Muscle of arm (tissue), 12 donors: ENCODE data around the gene STARD13. TPM values are rescaled to one million over a fixed set of nuclear protein-coding genes. Genes with fewer than 3 reads are reported as not detected.

ENCODE experiments used
- DNase-seq: peaks from one replicate; pipeline ENCODE4 v3.0.0-alpha.2; 2013
- polyA plus RNA-seq, 12 donors: library from polyadenylated mRNA; unstranded; fragments of 120-200 nt; gene quantifications; one replicate each; pipeline ENCODE4 v1.2.1, GENCODE V29; 2013; ENCODE audit not compliant: insufficient read length in 12 of 12

STARD13 gene
- polyA plus RNA-seq, 12 donors: 16.8 to 72.0 (median 22.7) TPM

DNA sequence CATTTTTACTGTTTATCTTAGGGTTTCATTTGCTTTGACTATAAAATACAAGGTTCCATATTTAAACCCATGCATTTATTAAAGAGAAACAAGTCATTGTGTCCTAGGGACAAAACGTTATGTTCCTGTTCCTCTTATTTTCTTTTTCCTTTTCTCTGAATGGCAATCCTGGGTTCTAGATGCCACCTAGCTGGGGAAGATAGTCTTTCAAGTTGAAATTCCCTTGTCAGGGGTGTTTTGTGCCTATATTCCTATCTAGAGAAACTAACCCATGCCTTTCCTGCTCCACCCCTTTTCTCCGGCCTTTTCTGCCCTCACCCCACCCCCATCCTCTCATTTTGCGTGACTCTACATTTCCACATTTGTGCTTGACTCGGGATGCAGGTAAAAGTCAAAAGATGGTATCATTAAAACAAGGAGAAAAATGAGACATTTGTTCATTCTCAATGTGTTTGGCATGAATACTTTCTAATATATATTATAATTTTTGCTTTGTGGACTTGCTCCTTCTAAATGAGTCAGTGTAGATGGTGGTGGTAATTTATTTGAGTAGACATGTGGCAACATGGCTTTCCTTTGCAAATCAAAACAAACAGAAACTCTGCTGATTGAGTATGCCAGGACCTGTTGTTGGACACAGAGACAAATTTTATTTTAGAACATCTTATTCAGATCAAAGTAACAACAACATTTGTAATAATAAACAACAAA lies 26.8 kb upstream of the STARD13 start:
- no peak for DNase-seq

DNA sequence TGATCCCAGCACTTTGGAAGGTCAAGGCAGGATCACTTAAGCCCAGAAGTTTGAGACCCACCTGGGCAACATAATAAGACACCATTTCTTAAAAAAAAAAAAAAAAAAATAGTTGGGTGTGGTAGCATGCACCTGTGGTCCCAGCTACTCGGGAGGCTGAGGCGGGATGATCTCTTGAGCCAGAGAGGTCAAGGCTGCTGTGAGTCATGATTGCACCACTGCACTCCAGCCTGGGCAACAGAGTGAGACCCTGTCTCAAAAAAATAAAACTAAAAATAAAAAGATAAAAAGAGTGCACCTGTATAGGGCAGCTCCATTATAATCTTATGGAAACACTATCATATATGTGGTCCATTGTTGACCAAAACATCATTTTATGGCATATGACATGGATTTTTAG lies 25.5 kb upstream of the STARD13 start:
- no peak for DNase-seq

DNA sequence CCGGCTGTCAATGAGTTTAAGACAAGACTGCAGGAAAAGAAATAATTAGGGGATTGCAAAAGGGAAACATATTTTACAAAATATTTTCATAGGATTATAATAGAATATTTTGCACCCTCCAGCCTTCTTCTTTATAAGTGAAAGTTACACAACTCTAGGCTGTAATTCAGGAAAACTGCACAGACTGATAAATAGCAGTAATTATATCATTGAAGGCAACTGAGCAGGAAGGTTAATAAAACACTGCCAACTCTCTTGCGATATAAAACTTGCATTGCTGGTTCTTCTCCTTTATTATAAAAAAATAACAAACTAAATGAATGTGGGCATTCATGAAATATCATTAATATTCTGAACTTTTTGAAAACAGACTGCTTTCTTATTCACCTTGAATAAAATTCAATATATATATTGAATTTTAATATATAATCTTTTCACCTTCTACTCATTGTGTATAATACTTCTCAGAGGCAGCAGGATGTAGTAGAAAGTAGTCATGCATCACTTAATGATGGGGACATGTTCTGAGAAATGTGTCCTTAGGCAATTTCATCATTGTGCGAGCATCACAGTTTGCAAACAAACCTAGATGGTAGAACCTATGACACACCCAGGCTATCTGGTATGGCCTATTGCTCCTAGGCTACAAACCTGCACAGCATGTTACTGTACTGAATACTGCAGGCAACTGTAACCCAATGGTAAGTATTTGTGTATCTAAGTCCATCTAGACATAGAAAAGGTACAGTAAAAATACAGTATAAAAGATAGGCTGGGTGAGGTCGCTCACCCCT lies 24.9 kb upstream of the STARD13 start:
- DNase-seq: no peak

DNA sequence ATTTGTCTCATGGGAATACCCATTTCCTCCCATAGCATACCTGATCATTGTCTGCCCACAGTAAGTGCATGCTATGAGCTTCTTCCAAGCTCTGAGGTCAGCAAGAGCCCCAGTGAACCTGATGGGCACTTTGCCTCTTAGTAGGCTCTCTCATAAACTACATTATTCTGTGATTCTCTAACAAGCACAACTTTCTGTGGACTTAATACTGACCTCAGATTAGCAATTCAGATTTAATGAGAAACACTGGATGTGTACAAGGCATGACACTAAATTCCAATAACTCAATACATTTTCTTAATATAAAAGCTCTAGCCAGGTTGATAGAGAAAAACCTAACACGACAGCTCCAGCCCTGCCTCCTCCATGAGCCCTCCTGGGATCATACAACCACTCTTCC lies 23.3 kb upstream of the STARD13 start:
- no peak for DNase-seq

DNA sequence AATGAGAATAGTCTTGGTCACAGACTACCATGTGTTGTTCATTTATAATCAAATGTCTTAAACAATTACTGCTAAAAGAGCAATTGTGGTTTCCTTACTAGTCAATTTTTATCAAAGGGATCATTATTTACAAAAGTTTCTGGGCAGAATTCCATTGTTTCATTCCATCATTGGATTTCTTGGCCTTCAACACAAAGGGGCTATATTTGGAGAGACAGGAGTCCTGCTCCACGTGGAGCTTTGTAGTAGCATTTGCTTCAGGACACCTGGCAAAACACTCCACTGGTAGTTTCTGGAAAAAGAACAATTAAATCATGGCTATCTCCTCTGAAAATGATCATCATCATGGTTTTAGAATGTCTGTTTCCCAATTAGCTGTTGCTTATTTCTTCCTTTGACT lies 22.3 kb upstream of the STARD13 start:
- DNase-seq: no peak

DNA sequence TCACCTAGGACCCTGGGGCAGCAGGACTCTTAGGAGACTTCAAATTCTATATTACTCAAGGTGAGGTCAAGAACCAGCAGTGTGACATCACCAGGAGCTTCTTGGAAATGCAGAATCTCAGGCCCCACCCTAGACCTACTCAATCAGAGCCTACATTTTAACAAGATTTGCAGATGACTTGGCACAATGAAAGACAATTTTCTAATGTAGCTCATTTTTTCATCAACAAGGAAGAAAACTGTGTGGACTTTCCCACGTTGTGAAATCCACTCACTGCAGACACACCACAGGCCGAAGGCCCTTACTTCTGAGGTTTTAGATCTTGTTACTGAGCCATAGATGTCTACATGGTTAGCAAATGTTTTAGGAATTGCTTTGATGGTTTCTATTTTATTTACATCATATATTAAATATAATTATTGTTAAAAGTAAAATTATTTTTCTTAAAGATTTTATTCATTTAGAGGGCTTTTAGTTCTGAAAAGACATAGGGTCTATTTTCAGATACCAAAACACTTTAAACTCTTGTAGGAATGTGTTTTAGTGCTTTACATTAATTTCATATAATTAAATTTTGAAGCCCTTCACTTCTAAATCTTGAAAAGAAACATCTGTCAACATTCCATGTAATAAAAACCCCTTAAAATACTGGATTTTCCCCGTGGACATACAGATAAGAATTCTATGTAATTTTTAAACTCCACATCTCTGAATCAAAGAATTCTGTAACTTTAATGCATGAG lies 18.5 kb upstream of the STARD13 start:
- no peak for DNase-seq

DNA sequence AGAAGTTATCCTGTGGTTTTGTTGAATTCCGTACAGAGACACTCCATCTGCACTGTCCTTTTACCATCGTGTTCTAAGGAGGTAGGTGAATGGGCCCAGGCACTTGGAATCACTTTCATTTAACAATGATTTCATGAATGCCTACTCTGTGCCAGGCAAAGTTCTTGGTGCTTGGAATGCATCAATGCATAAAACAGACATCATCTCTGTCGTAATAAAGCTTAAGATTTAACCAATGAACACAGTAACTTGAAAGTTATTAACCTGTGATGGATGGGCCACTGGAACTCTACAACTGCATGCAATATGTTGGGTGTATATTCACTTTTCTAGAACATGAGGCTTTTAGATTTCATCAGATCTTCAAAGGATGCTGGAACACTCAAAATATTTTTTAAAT lies 14.1 kb upstream of the STARD13 start:
- no peak for DNase-seq

DNA sequence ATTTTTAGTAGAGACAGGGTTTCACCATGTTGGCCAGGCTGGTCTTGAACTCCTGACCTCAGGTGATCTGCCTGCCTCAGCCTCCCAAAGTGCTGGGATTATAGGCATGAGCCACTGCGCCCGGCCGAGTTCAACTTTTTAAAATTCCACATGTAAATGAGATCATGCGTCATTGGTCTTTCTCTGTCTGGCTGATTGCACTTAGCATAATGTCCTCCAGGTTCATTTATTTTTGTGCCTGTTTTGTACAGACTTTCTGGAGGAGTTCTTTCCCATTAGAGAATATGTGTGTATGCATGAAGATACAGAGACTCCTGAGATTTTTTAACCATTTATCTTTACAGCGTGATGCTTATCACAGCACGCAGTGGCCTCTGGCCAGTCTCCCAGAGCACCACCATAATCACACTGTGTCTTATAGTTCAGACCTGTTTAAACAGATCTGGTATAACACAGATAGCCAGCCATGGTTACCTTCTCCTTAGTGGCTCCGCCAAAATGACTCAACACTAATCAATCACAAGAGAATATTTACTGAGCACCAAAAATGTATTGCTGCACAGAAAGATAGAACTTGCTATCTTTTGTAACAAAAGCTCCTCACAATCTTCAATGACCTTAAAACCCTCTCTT lies 11.4 kb upstream of the STARD13 start:
- DNase-seq: no peak

DNA sequence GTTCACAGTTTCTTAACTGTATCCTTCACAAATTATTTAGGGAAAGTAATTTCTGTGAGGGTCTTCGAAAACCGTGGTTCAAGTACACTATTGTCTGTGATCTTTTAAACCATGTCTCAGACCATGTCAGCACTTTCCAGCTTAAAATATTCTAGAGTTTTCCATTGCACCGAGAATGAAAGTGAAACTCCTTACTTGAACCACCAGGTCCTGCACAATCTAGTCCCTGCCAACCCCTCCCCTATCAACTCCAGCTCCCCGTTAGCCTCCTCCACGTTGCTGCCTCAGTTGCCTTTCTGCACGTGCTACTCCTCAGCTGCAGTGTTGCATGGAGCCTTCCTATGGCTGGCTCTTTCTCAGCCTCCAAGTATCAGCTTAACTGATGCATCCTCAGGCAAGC lies 7.2 kb upstream of the STARD13 start:
- no peak for DNase-seq

DNA sequence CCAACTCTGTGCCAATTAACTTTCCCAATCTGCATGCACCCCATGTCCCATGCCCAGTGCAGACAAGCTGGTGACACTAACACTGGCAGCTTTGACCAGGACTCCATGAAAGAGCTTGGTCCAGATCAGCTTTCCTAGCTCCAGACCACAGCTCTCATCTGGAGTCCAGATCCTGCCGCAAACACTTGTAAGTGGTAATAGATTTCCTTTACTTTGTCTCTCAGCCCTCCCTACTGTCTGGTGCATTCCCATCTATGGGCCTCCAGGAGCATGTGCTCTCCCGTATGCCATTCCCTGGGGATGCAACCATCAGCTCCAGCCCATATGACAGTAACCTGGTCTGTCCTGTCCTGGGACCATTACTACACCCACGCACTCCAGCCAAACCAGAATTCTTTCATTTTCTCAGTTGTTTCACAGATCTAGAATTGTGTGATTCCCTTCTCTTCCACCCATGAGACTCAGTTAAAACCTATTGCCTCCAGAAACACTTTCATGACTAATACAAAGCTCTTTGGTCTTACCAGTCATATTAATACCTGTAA lies 4.9 kb upstream of the STARD13 start:
- no peak for DNase-seq

DNA sequence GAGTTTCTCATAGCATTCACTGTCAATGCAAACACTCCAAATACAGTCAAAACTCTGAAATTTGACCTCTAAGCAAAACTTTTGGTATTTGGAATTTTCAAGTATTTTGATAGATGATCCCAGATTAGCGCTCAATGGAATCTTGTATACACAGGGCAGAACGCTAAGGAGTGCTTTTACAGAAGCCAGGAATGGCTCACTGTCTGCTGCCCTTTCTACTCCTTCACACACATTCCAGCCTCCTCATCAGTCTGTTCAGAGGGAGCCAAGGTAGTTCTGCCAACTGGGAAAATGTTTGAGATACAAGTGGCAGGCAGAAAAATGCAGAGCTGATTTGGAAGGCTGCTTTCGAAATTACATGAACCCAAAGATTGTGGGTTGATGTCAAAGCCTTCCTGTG lies 4.4 kb upstream of the STARD13 start:
- no peak for DNase-seq

DNA sequence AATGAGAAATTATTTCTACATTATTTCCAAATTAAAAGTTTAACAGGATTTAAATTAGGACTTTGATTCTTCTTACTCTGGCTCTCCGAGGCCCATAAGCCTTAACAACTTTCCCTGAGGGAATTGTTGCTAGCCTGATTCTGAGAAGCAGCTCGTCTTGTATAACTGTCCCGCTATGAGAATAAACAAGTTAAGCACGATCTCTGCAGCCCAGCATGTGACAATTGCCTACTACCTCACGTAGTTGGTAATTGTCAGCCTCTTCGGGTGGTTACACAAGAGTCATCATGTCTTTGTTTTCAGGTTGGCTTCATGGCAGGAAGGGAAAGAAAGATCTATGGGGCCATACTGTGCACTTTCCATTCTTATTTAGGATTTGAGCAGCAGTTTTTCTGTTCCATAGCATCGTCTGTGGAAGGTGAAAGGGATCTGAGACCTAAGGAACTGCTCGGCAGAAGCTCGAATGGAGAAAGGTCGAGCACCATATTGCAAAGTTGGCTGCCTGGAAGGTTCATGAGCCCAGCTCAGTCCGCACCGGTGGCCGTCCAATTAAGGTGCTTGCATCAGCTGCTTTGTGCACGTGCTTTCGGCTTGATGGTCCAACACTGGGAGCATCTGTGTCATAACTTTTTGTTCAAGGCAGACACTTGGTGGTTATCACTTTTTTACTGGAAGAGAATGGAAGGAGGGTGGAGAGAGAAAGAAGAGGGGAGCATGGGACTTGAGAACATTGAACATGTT lies 1.8 kb upstream of the STARD13 start:
- no peak for DNase-seq

DNA sequence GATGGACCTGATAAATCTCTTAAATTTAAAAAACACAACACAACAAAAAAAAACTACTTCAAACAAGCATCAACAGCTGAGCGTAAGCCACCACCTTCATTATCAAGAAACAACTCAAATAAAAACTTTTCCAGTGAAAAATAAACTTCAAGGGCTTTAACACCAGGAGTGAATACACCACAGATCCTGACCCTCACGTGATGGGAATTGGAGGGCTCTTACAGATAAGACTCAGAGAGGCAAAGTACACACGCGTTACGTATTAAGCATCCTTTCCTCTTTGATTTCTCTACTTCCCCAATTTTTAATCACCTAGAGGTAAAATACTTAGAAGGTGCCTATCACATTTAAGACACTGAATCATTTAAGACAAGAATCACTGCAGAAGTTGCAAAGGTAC lies 573 bp upstream of the STARD13 start:
- no peak for DNase-seq

DNA sequence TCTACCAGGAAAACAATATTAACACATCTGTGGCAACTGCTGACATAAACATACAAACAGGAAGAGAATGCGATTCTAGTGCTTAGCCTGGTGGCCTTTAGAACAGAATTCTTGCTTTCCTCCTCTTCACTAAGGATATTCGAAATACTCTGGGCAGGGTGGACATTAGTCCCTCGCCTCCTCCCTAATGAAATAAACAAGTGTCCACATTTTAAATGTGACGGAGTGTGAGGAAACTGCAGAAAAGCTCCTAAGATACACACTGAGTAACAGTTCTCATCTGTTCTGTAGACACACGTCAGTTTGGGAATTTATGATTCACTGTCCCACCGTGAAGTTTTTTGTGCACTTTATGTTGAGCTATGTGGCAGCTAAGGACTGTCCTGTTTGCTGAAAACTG lies 639 bp downstream of the STARD13 start:
- peak; percentile 48 for DNase-seq

DNA sequence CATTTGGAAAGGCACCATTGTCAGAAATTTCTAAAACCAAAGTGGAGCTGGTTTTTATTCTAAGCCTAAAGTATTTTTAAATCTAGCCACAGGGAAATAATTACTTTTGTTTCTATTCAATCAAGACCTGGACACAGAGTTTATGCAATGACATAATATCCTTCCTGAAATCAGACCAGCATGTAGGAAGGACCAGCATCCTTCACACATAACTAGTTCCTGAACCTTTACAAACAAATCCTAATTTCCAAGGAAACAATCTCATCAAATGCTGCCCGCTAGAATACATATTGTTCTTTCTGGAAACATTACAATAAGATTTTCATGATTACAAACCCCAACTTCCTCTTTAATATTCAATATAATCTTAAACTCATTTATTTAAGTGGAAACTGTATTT lies 1.5 kb downstream of the STARD13 start:
- DNase-seq: peak; percentile 38

DNA sequence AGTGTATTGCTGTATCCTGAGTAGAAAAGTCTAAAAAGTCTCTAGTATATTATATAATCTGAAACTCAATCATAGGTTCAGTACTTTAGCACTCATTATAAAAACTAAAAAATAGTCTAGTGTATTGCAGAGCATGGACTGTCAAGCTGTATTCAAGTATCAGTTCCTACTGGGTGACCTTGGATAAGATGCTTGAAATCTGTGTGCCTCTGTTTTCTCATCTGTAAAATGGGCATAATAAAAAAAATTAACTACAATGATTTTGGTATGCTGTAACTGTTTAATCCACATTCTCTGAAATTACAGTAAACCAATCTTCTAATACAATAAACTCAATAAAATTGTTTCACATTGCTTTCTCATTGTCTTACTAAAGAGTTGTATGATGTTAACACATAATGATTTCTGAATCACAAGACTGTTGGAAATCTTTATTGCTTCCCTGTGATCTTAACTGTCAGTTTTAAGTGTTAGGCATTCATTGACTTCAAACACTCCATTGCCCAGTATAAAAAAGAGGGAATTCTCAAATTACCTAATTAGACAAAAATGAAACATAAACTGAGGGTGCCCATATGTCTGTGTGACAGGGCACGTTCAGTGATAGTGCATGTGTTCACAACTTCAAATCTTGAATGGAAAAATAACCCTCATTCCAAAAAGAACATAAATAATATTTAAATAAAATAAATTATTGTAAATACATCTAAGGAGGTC lies 2.2 kb downstream of the STARD13 start:
- no peak for DNase-seq

DNA sequence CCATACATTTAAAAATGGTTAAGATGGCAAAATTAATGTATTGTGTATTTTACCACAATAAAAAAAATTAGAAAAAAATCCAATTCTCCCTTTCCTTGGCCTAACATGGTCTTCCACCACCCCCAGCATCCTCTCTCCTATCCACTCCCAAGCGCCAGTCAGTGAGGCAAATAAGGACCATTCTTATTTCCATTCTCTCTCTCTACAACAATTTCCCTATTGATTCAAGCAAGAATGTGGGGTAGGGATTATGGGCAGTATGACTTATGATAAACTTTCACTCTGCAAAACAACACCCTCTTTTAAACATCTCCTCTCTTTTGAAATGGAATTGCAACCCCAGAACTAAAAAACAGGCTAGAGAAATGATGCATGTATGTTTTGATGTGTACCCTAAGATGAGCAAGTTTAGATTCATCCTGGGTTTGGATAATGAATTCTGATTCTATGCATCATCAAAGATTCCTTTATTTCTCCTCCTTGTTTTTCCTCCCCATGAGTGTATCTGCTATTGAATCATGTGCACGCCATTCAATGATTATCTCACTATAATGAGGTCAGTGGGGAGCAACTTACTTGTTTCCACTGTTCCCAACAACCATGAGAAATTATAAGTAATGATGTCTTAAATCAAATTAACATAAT lies 3.5 kb downstream of the STARD13 start:
- no peak for DNase-seq

DNA sequence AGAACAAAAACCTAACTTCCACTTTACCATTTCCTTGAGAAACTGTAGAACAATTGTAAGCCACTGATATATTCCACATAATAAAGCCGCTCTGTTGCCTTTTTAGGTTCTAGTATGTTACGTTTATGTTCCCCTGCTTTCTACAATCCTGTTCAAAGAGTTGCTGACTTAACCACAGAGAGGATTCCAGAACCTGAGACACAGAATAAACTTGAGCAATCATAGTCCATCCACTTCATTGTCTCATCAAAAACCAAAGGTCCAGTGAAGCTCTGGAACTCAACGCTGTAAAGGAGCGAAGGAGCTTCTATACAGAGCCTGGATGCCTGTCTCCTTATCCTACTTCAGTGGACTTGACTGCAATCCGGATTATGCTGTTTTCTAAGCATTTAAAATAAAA lies 4.6 kb downstream of the STARD13 start:
- no peak for DNase-seq

DNA sequence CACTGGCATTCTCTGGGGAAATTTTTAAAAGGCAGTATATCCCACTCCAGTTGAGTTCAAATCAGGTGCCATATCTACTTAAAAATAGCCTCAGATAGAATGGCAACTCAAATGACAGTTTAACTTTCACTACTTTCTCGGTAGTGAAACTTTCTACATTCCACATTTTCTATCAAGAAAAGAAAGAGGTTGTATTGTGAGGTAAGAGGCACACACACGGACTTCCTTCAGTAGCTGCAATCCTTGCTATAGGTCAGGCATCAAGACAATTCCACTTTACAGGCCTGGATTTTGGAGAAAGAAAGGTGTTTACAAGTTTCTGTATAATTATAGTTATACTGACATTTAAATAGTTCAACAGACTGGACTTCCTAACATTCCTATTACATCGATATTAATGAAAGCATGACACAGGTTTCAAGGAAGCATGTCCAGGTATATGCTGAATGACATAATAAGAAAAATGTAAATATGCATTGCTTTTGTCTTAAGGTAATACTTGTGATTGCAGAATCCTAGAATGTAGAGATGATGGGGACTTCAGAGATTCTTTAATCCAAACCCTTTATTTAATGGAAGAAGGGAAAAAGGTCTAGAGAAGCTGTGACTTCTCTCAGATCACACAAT lies 5.2 kb downstream of the STARD13 start:
- no peak for DNase-seq
